Smooth muscle cell (in vitro differentiated cells): Measurements from ENCODE around the gene ATP6V0A1. TPM values are rescaled to one million over a fixed set of nuclear protein-coding genes. Genes with fewer than 3 reads are reported as not detected.
"Not testable (repeated sequence)": the region's sequence is repeated elsewhere in the genome, so short reads cannot be mapped to it uniquely, and the experiment has no call there.

Experiments used
- DNase-seq: peaks from one replicate; lab custom pipeline; 2025; ENCODE audit not compliant: unreplicated experiment; lab: John Stamatoyannopoulos, UW
- H2AFZ ChIP-seq: fragments of 200-600 bp; sonication (generic); 2 replicates; pipeline ENCODE4 v1.6.0; 2016; ENCODE audit warnings: antibody characterized with exemption, low read depth, mild to moderate bottlenecking
- H3F3A ChIP-seq: fragments of 200-600 bp; sonication (generic); 2 replicates; pipeline ENCODE4 v1.6.0; 2017; ENCODE audit warnings: antibody characterized with exemption, low read depth
- H3K27ac ChIP-seq: fragments of 200-600 bp; sonication (generic); 2 replicates; pipeline ENCODE4 v1.5.1; 2016; ENCODE audit warnings: low read depth, mild to moderate bottlenecking
- H3K27me3 ChIP-seq: fragments of 200-600 bp; sonication (generic); 2 replicates; pipeline ENCODE4 v1.6.1; 2016; ENCODE audit warnings: low read depth, mild to moderate bottlenecking
- H3K36me3 ChIP-seq: fragments of 200-600 bp; sonication (generic); 2 replicates; pipeline ENCODE4 v1.5.1; 2016; ENCODE audit warnings: low read depth
- H3K4me1 ChIP-seq: fragments of 200-600 bp; sonication (generic); 2 replicates; pipeline ENCODE4 v1.5.1; 2016; ENCODE audit warnings: low read depth
- H3K4me2 ChIP-seq: fragments of 200-600 bp; sonication (generic); 2 replicates; pipeline ENCODE4 v1.6.0; 2016; ENCODE audit warnings: mild to moderate bottlenecking
- H3K4me3 ChIP-seq: fragments of 200-600 bp; sonication (generic); 2 replicates; pipeline ENCODE4 v1.5.1; 2016; ENCODE audit warnings: mild to moderate bottlenecking
- H3K79me2 ChIP-seq: fragments of 200-600 bp; sonication (generic); 2 replicates; pipeline ENCODE4 v1.6.0; 2016; ENCODE audit warnings: low read depth, mild to moderate bottlenecking
- H3K9ac ChIP-seq: fragments of 200-600 bp; sonication (generic); 2 replicates; pipeline ENCODE4 v1.6.0; 2016; ENCODE audit warnings: low read depth
- H3K9me3 ChIP-seq: fragments of 200-600 bp; sonication (generic); replicated peaks from 2 replicates; pipeline ENCODE4 v1.5.1; 2016; ENCODE audit warnings: low read depth
- H4K20me1 ChIP-seq: fragments of 200-600 bp; sonication (generic); 2 replicates; pipeline ENCODE4 v1.6.0; 2016; ENCODE audit warnings: low read depth
- WGBS: methylation state at CpG from one replicate; pipeline ENCODE4 v1.1.7; 2016; ENCODE audit warnings: low lambda C conversion rate; 5-methylcytosine and 5-hydroxymethylcytosine counted together
- polyA plus RNA-seq: library from polyadenylated mRNA; unstranded; fragments of >200 nt; fragmentation: Nextera tagmentation; extraction: Ambion mirVana; gene quantifications from 2 replicates; pipeline ENCODE4 v1.2.1, GENCODE V29; 2016
- total RNA-seq: library from RNA; depleted of rRNA; stranded (reverse); fragments of >200 nt; gene quantifications from 2 replicates; pipeline ENCODE4 v1.2.3, GENCODE V29; 2014
- TF ChIP-seq, protein P1 (sequence below): fragments of 200-600 bp; sonication (generic); IDR thresholded peaks from 2 replicates; pipeline ENCODE4 v1.5.1; 2017; ENCODE audit warnings: borderline replicate concordance, mild to moderate bottlenecking, antibody characterized with exemption; ENCODE audit not compliant: insufficient read depth, poor library complexity, severe bottlenecking

ATP6V0A1 gene
- total and polyA plus RNA-seq, 2 experiments from 2014 or later, result 27.3 to 54.7 TPM

DNA sequence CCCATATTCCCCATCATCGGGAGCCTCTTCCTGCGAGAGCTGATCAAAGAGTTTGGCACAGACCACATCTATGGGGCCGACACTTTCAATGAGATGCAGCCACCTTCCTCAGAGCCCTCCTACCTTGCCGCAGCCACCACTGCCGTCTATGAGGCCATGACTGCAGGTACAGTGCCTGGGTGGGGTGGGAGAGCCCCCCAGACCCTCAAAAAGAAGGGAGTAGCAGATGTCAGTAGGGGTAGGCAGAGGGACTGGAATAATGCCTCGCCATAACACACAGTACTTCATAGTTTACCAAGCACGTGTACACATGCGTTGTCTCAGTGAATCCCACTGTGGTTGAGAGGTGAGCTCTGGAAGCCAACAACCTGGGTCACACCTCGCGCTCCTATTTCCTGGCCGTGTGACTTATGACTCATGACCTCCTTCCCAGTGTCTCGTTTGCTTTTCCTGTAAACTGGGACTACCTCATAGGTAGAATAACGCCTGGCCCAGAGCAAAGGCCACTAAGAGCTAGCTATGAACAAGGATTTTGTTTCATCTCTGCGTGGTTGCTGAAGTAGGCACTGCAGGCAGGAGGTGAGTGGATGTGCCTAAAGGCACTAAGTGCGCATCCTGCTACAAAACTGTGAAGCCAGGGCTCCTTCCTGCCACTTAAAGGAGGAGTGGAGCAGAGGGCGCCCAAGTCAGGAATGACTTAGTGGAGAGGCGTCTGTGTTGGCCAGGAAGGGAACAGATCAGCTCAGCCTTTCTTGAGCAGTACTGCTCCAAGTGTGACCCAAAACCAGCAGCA is 82.6 kb downstream of the ATP6V0A1 start:
- Histone ChIP-seq H3K4me2 (no peak overlapping the region), H3K9me3 (no peaks in the 10 kb centered on the region), H2AFZ (no peak overlapping the region), H3K4me3 (no peak overlapping the region), H3F3A (peaks cover 5% of the 10 kb centered on the region), H3K27me3 (no peaks in the 10 kb centered on the region), H3K4me1 (no peaks in the 10 kb centered on the region), H3K36me3 (no peaks in the 10 kb centered on the region), H3K9ac (no peak overlapping the region), H3K79me2 (peaks cover 5% of the 10 kb centered on the region), H3K27ac (no peak overlapping the region), H4K20me1 (no peaks in the 10 kb centered on the region)
- WGBS, result 87% methylated on average over 17 of the region's 17 CpGs
- TF ChIP-seq, protein P1, sequence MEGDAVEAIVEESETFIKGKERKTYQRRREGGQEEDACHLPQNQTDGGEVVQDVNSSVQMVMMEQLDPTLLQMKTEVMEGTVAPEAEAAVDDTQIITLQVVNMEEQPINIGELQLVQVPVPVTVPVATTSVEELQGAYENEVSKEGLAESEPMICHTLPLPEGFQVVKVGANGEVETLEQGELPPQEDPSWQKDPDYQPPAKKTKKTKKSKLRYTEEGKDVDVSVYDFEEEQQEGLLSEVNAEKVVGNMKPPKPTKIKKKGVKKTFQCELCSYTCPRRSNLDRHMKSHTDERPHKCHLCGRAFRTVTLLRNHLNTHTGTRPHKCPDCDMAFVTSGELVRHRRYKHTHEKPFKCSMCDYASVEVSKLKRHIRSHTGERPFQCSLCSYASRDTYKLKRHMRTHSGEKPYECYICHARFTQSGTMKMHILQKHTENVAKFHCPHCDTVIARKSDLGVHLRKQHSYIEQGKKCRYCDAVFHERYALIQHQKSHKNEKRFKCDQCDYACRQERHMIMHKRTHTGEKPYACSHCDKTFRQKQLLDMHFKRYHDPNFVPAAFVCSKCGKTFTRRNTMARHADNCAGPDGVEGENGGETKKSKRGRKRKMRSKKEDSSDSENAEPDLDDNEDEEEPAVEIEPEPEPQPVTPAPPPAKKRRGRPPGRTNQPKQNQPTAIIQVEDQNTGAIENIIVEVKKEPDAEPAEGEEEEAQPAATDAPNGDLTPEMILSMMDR, result no peak
- no peak for DNase-seq

DNA sequence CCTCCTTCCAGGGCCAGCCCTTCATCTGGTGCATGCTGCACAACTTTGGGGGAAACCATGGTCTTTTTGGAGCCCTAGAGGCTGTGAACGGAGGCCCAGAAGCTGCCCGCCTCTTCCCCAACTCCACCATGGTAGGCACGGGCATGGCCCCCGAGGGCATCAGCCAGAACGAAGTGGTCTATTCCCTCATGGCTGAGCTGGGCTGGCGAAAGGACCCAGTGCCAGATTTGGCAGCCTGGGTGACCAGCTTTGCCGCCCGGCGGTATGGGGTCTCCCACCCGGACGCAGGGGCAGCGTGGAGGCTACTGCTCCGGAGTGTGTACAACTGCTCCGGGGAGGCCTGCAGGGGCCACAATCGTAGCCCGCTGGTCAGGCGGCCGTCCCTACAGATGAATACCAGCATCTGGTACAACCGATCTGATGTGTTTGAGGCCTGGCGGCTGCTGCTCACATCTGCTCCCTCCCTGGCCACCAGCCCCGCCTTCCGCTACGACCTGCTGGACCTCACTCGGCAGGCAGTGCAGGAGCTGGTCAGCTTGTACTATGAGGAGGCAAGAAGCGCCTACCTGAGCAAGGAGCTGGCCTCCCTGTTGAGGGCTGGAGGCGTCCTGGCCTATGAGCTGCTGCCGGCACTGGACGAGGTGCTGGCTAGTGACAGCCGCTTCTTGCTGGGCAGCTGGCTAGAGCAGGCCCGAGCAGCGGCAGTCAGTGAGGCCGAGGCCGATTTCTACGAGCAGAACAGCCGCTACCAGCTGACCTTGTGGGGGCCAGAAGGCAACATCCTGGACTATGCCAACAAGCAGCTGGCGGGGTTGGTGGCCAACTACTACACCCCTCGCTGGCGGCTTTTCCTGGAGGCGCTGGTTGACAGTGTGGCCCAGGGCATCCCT is 84.8 kb downstream of the ATP6V0A1 start:
- Histone ChIP-seq H4K20me1 (no peaks in the 10 kb centered on the region), H3K4me3 (no peak overlapping the region), H3F3A (peaks cover 5% of the 10 kb centered on the region), H3K9ac (no peak overlapping the region), H3K27ac (no peak overlapping the region), H2AFZ (no peak overlapping the region), H3K4me2 (no peak overlapping the region), H3K27me3 (no peaks in the 10 kb centered on the region), H3K4me1 (no peaks in the 10 kb centered on the region), H3K36me3 (no peaks in the 10 kb centered on the region), H3K9me3 (no peaks in the 10 kb centered on the region), H3K79me2 (no peaks in the 10 kb centered on the region)
- DNase-seq, result no peak
- WGBS, result 97% methylated on average over 39 of the region's 39 CpGs
- TF ChIP-seq, protein P1, result no peak

DNA sequence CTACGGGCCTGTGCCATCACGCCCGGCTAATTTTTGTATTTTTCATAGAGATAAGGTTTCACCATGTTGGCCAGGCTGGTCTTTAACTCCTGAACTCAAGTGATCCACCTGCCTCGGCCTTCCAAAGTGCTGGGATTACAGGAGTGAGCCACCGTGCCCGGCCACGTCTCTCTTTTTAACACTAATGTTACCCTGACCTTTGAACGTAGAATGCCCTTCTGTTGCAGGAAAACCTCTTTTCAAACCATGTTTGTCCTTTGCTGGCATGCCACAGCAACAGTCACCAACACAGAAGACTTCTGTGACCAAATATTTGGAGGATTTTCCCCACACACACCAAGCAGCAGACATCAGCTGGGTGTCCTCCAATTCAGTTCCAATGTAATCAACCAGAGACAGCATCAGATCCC is 86.2 kb downstream of the ATP6V0A1 start:
- Histone ChIP-seq H3K9me3 (no peaks in the 10 kb centered on the region), H3K4me3 (no peak overlapping the region), H3K4me2 (no peak overlapping the region), H3K27me3 (no peaks in the 10 kb centered on the region), H3F3A (peaks cover 5% of the 10 kb centered on the region), H3K36me3 (no peaks in the 10 kb centered on the region), H3K27ac (no peak overlapping the region), H3K79me2 (no peaks in the 10 kb centered on the region), H4K20me1 (no peaks in the 10 kb centered on the region), H3K4me1 (peaks cover 5% of the 10 kb centered on the region), H2AFZ (no peak overlapping the region), H3K9ac (no peak overlapping the region)
- 86% methylated on average over 8 of the region's 8 CpGs for WGBS
- TF ChIP-seq, protein P1, result no peak
- no peak for DNase-seq

DNA sequence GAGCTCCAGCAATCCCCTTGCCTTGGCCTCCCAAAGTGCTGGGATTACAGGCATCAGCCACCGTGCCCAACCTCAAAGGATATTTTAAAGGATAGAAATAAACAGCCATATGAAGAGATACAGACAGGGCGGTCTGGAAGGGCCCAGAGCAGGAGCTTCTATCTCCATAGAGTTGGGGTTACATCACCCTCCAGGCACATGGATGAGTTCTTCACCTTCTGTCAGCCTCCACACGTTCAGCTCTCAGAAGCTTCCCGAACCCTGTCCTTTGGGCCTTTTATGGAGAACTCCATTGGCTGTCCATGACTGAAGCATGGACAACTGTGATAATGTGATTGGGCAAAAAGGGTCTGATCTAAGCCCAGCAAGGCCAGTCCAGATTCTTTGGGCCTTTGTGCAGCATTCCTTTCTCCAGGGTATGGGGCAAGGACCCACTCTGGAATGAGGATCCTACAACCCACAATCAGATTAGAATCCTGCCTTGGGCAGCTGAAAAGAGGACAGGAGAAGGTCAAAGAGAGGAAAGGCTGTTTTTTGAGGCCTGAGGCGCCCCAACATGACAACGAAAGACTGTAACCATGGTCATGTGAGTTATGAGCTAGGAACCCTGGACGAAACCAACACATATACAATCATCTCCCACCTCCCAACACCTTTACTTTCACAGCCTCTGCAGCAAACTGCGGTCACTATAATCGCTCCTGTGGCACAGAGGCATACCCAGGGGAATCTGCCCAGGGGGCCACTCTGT is 87.3 kb downstream of the ATP6V0A1 start:
- not testable (repeated sequence) for H3K4me1 ChIP-seq, H2AFZ ChIP-seq, H3K27me3 ChIP-seq, H3F3A ChIP-seq, H3K9me3 ChIP-seq, H3K9ac ChIP-seq, H3K27ac ChIP-seq, H3K79me2 ChIP-seq, DNase-seq, H3K4me2 ChIP-seq, H3K4me3 ChIP-seq, H3K36me3 ChIP-seq, H4K20me1 ChIP-seq
- WGBS, result 81% methylated on average over 9 of the region's 9 CpGs
